Measurements from ENCODE around the gene PSMD12.
"Not testable (repeated sequence)": the region's sequence is repeated elsewhere in the genome, so short reads cannot be mapped to it uniquely, and the experiment has no call there.

Gene PSMD12

GRCh38 chr17:67353161-67353560, 13.2 kb downstream of the PSMD12 start:
- DNase-seq: no peak

GRCh38 chr17:67349420-67349819, 17.0 kb downstream of the PSMD12 start:
- no peak for DNase-seq

- no peak for DNase-seq
Measured at GRCh38 chr17:67347826-67348225, 18.6 kb downstream of the PSMD12 start.

GRCh38 chr17:67343237-67343636, 23.1 kb downstream of the PSMD12 start:
- DNase-seq: no peak

DNA sequence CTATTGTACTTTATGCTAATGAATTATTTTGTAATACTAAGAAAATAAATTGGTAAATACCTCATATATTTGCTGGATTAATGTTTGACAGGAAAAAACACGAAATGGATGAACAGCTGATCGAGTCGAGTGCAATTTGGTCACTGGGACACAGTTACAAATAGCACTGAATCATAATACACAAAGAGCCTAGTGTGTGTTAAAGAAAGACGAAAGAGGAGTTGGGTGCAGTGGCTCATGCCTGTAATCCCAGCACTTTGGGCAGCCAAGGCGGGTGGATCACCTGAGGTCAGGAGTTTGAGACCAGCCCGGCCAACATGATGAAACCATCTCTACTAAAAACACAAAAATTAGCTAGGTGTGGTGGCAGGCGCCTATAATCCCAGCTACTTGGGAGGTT, 28.0 kb downstream of the PSMD12 start:
- DNase-seq: not testable (repeated sequence)

DNA sequence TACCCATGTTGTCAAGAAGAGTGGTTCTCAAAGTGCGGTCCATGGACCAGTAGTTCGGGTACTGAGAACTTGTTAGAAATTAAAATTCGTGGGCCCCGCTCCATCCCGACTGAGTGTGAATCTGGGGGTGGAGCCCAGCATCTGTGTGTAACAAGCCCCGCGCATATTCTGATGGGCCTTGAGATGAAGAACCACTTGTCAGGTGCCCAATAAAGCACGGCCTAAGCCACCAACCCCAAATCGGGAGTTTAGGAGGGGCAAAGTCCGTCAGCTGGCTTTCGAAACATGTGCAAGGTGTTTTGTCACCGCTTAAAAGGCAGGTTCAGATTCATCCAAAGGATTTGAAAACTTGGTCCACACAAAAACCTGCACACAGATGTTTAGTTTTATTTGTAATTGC, 29.5 kb downstream of the PSMD12 start:
- no peak for DNase-seq

GRCh38 chr17:67335245-67335835, 31.0 kb downstream of the PSMD12 start:
- DNase-seq: no peak

DNA sequence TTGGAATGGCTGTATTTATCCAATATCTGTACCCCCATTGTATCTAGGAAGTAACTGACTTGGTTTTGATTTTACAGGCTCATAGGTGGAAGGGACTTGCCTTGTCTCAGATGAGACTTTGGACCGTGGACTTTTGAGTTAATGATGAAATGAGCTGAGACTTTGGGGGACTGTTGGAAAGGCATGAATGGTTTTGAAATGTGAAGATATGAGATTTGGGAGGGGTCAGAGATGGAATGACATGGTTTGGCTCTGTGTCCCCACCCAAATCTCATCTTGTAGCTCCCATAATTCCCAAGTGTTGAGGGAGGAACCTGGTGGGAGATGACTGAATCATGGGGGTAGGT, 34.2 kb downstream of the PSMD12 start:
- DNase-seq: not testable (repeated sequence)

GRCh38 chr17:67331381-67332161, 34.8 kb downstream of the PSMD12 start:
- not testable (repeated sequence) for DNase-seq

DNA sequence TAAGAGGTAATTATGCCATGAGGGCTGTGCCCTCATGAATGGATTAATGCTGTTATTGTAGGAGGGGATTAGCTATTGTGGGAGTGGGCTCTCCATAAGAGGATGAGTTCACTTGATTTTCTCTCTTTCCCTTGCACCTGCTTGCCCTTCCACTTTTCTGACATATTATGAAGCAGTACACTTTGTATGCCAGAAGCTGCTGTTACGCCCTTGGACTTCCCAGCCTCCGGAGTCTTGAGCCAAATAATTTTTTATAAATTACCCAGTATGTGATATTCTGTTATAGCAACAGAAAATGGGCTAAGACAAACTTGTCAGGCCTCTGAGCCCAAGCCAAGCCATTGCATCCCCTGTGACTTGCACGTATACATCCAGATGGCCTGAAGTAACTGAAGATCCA, 38.4 kb downstream of the PSMD12 start:
- no peak for DNase-seq

DNA sequence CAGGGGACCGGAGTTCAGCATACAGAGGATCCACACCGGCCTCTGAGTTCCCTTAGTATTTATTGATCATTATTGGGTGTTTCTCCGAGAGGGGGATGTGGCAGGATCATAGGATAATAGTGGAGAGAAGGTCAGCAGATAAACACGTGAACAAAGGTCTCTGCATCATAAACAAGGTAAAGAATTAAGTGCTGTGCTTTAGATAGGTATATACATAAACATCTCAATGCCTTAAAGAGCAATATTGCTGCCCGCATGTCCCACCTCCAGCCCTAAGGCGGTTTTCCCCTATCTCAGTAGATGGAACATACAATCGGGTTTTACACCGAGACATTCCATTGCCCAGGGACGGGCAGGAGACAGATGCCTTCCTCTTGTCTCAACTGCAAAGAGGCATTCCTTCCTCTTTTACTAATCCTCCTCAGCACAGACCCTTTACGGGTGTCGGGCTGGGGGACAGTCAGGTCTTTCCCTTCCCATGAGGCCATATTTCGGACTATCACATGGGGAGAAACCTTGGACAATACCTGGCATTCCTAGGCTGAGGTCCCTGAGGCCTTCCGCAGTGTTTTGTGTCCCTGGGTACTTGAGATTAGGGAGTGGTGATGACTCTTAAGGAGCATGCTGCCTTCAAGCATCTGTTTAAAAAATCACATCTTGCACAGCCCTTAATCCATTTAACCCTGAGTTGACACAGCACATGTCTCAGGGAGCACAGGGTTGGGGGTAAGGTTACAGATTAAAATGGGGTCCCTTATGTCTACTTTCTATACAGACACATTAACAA, 39.2 kb downstream of the PSMD12 start:
- DNase-seq: not testable (repeated sequence)

- DNase-seq: no peak
Measured at GRCh38 chr17:67326440-67326839, 39.9 kb downstream of the PSMD12 start.

DNA sequence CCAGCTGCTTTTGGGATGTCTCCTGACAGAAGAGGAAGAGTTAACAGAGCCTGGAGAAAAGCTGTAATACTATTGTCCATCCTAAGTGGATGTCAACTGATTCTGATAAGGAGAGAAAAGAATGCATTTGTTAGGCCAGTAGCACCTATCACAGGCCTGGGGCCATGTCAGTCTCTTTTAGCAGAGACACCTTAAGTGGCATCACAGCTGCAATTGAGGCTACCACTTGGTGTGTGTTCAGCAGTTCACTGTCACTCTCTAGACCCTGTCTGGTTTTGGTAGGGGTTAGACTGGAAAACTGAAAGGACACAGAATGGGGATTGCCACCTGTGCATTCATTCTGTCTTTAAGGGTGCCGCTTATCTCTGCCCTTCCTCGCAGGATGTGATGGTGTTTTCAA, 42.0 kb downstream of the PSMD12 start:
- DNase-seq: no peak

DNA sequence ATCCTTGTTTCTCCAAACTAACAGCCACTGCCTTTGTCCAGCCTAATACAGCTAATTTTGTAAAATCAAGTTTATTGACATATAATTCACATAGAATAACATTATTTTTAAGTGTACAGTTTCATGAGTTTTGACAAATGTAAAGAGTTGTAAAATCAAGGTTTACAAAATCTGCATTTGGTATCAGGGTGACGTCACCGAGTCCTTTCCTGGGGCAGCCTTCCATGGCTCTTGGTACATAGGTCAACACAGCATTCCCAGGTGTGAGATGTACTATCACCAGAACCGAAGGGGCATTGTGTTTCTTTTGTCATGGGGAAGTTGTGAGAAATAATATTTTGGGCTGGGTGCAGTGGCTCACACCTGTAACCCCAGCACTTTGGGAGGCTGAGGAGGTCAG, 42.9 kb downstream of the PSMD12 start:
- DNase-seq: no peak

- DNase-seq: no peak
Measured at GRCh38 chr17:67322042-67322787, 44.2 kb downstream of the PSMD12 start.

DNA sequence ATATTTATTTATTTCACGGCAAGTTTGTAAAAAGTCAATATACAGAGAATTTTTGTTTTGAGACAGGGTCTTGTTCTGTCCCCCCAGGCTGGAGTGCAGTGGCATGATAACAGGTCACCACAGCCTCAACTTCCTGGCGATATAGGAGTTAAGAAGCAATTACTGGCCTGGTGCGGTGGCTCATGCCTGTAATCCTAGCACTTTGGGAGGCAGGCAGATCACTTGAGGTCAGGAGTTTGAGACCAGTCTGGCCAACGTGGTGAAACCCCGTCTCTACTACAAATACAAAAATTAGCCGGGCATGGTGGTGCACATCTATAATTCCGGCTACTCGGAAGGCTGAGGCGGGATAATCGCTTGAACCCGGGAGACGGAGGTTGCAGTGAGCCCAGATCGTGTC, 44.9 kb downstream of the PSMD12 start:
- DNase-seq: not testable (repeated sequence)

GRCh38 chr17:67316781-67317180, 49.6 kb downstream of the PSMD12 start:
- DNase-seq: no peak

DNA sequence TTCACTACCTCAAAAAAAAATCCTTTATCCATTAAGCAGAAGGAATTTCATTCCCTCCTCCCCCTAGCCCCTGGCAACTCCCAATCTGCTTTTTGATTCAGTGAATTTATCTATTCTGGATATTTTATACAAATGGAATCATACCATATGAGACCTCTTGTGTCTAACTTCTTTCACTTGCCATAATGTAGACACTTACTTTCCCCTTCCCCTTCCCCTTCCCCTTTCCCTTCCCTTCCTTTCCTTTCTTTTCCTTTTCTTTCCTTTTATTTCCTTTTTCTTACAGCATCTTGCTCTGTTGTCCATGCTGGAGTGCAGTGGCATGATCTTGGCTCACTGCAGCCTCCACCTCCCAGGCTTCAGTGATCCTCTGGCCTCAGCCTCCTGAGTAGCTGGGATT, 50.5 kb downstream of the PSMD12 start:
- no peak for DNase-seq

GRCh38 chr17:67312265-67312664, 54.1 kb downstream of the PSMD12 start:
- no peak for DNase-seq

DNA sequence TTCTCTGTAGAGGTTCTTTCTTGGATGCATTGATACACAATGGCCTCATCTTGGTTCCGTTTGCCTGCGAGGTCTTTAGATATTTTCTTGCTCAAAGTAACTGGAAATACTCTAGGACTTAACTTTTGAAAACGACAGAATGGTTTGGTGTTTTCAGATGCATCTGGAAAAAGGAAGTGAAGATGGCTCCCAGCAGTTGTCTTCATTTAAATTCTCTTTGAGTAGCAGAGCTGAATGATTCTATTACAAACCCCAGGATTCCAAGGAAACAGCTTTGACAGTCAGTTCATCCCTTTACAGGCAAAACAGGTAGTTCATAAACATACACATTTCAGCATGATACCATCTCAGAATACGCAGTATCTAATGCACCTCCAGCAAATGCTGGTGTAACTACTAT, 54.8 kb downstream of the PSMD12 start:
- no peak for DNase-seq

- no peak for DNase-seq
Measured at GRCh38 chr17:67310406-67310805, 56.0 kb downstream of the PSMD12 start.

DNA sequence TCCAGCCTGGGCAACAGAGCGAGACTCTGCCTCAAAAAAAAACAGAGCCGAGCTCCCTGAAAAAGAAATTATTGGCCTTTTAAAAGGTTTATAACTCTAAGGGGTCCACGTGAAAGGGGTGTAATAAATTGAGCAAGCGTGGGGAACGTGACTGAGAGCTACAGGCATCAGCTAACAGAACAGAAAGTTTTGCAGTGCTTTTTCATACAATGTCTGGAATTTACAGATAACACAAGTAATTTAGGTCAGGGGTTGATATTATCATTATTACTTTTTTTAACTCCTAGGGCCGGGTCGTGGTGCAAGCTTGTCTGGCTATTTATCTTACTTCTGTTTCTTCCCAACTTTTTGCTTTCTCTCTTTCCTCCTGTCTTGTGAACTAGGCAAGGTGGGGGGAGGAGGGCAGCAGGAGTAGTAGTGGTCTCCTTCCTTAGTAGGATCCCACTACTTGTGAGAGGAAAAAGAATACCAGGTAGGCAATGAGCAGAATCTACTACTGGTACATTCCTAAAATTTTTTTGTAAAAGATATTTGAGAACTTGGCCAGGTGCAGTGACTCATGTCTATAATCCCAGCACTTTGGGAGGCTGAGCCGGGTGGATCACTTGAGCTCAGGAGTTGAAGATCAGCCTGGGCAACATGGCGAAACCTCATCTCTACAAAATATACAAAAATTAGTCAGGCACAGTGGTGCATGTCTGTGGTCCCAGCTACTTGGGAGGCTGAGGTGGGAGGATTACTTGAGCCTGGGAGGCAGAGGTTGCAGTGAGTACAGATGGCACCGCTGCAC, 60.7 kb downstream of the PSMD12 start:
- DNase-seq: not testable (repeated sequence)

Data from NCI-H446 treated with DMSO at 0.1 percent for 48 hours (cell line).